GM10847 (cell line): ENCODE data around the gene TMCO1.

ENCODE experiments used
- POLR2A ChIP-seq: IDR thresholded peaks from 2 replicates; pipeline ENCODE4 v1.6.1; 2011; ENCODE audit not compliant: insufficient read length; ENCODE audit errors: extremely low read depth

The TMCO1 gene

DNA sequence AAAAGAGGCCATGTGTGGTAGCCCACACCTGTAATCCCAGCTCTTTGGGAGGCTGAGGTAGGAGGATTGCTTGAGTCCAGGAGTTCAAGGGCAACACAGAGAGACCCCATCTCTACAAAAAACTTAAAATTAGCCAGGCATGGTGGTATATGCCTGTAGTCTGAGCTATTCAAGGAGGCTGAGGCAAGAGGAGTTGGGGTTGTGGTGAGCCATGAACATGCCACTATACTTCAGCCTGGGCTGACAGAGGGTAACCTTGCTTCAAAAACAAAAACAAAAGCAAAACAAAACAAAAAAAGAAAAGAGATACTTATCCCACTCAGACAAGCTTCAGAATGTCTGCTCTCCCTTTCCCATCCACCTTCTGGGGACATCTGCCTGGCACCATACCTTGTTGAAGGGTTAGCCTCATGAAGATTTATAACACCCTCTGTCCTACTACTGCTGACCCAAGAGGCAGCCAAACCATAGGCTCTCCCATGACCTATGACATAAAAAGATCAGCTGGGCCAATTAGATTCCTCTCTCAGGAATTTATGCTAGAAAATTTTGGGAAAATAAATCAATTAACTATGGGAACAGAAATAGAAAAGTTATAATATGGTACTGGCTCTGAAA is 13.2 kb downstream of the TMCO1 start:
- TF ChIP-seq POLR2A: no peak

DNA sequence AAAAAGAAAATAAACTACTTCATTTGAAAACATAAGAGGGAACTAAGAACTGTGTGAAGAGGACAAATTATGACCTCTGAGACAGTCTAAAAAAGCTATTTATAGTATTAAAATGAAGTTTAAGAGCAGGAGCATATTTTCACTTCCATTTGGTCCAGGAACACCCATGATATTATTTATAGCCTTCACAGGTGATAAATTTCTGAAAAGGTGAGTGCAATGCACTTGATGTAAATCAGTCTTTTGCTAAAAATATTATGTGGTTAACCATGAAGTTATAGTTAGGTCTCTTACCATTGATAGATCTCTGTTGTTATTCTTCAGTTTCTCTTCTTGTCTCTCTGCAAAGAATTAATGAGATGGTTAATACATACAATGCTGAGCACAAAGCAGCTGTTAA is 14.7 kb downstream of the TMCO1 start:
- TF ChIP-seq POLR2A: no peak

DNA sequence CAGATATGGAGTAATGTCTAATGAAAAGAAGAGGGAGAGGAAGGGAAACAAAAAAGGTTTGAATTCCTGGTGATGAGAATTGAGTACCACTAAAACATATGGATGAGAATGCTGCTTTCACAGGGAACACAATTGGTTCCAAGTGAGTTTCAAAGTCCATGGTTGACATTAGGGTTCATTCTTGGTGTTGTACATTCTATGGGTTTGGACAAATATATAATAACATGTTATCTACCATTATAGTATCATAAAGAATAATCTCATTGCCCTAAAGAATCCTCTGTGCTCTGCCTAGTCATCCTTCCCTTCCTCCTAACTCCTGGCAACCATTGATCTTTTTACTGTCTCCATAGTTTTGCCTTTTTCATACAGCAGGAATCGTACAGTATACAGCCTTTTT is 20.1 kb downstream of the TMCO1 start:
- no peak for TF ChIP-seq POLR2A

DNA sequence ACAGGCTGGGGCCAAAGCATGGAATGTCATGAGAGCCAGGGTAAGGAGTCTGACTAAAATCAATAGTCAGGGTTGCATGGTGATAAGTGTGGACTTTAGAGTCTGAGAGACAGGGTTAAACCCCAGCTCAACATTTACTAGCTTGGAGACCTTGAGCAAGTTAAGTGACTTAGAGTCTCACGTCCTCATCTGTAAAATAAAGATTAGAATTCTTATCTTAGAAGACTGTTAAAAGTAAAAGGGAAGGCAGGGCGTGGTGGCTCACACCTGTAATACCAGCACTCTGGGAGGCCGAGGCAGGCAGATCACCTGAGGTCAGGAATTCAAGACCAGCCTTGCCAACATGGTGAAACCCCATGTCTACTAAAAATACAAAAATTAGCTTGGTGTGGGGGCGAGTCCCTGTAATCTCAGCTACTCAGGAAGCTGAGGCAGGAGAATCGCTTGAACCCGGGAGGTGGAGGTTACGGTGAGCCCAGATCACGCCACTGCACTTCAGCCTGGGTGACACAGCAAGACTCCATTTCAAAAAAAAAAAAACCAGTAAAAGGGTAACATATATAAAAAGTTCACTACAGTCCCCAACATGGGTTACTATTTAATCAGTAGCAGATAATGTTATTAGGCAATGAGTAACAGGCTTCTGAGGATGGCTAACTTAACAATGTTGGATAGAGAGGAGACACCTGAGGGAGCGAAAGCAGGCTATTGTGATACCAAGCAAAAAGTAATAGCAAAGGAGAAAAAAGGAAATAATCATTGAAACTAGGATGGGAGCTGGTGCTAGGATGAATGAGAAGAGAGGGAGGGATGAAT is 20.8 kb downstream of the TMCO1 start:
- TF ChIP-seq POLR2A: no peak

DNA sequence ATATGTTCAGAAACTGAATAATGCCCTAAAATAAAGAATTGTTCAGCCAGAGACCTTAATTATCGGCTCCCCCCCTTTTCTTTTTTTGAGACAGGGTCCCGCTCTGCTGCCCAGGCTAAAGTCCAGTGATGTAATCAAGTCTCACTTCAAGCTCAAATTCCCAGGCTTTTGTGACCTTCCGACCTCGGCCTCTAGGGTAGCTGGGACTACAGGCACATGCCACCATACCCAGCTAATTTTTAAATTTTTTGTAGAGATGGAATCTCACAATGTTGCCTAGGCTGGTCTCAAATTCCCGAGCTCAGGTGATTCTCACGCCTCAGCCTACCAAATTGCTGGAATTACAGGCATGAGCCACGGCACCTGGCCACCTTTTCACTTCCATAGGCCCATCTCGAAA is 26.5 kb downstream of the TMCO1 start:
- TF ChIP-seq POLR2A: no peak

DNA sequence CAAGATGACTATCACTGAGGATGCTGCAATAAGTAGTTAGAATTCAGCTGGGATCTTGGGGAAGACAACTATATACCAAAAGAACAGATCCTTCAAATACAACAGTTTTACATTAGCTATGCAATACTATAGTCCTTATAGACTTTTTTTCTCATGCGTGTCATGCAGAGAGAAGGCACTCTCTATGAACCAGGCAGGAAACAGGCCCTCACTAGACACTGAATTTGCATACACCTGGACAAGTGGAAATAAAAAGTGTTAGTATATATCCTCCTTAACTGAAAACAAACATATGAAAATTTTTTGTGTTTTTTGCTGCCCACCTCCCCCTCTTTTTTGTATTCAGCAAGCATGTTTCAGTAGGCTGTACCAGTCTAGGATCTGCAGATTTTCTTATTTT is 29.9 kb downstream of the TMCO1 start:
- no peak for TF ChIP-seq POLR2A

DNA sequence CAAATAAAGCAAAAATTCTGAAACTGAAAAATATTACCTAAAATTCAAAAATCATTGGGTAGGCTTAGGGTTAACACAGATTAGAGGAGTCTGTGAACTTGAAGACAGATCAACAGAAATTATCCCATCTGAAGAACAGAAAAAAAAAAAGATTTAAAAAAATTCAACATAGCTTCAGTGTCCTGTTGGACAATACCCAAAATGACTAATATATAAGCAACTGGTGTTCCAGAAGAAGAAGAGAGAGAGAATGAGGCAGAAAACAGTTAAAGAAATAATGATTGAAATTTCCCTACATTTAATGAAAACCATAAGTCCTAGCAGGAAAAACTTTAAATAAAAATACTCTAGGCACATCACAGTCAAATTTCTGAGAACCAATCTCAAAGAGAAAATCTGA is 31.5 kb downstream of the TMCO1 start:
- TF ChIP-seq POLR2A: no peak

DNA sequence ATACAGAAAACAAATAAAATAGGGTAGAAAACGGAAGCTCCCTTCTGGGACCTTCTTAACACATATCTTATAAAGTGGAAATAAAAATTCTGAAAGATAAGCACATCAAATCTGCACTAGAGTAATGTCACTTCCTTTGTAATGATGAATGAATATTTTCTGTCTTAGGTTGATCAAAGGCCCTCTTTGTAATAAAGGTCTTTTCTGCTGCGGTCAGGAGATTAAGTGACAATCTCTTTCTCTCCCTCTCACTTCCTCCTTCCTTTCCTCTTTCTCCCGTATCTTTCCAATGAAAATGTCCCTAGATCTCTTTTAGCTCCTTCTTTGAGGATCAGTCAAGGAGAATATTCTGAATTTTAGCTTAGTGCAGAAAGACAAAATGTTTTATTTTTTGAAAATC is 33.8 kb downstream of the TMCO1 start:
- TF ChIP-seq POLR2A: no peak

DNA sequence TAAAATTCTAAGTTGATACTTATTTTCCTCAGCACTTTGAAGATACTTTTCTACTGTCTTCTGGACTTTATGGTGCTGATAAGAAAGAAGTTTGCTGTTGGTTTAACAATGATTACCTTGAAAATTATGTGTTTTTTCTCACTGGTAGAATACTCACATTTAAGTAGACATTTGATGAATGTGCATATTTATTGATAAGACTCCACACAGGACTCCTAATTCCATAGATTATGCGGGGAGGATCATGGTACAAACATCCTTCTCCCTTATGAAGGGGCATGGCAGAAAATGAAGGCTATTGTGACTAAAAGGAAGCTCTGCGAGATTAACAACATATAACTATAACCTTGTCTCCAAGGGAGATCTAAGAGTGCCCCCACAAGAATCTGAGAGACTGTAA is 41.8 kb downstream of the TMCO1 start:
- TF ChIP-seq POLR2A: no peak

DNA sequence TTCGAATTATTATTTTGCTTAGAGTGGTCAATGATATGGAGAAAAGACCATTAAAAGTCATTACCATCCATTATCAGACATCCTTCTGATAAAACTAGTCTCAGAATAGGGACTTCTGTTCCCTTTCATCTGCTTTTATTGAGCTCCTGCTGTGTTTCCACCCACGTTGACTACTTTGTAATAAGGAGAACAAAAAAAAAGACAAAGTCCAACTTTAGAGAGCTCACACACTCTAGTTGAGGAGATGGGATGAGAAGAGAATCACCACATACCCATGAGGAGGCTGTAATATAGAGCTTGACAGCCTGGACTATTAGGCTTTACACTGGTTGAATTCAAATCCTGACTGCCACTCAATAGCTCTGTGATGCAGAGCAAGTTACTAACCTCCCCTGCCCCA is 42.5 kb downstream of the TMCO1 start:
- TF ChIP-seq POLR2A: no peak

DNA sequence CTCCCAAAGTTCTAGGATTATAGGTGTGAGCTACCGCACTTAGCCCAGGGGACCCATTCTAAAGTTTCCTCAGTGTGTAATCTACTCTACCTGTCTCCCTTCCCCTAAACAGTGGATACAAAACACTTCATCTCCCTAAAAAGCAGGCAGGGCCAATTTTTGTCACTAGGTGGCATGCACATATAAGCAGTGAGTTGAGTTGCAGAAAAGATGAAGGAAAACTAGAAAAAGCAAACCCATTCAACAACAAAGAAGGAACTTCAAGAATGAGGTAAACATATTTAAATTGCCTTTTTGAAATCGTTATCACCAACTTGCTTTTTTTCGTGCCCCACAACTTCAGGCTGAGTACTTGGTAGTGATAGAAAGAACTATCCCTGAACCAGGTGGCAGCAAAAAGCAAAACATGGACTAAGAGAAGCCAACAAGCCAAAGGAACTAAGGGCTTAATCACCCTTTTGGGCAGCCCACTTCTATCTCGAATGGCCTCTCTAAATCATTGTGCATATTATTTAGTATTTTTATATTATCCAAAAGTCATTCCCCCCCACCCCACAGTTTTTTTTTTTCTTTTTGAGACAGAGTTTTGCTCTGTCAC is 50.7 kb downstream of the TMCO1 start:
- no peak for TF ChIP-seq POLR2A

DNA sequence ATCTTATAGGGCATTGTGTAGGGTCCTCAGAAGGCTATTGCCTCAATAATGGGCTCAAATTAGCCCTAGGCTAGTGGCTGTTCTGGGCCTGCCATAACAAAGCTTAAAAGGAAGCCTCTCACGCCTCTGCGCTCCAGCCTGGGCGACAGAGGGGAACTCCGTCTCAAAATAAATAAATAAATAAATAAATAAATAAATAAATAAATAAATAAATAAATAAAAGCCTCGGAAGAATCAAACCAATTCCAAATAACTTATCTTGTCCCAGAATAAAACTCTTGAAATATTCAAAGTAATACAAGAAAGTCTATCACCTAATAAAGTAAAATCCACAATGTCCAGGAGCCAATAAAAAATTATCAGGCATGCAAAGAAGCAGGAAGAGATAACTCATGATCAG is 55.9 kb downstream of the TMCO1 start:
- TF ChIP-seq POLR2A: no peak

DNA sequence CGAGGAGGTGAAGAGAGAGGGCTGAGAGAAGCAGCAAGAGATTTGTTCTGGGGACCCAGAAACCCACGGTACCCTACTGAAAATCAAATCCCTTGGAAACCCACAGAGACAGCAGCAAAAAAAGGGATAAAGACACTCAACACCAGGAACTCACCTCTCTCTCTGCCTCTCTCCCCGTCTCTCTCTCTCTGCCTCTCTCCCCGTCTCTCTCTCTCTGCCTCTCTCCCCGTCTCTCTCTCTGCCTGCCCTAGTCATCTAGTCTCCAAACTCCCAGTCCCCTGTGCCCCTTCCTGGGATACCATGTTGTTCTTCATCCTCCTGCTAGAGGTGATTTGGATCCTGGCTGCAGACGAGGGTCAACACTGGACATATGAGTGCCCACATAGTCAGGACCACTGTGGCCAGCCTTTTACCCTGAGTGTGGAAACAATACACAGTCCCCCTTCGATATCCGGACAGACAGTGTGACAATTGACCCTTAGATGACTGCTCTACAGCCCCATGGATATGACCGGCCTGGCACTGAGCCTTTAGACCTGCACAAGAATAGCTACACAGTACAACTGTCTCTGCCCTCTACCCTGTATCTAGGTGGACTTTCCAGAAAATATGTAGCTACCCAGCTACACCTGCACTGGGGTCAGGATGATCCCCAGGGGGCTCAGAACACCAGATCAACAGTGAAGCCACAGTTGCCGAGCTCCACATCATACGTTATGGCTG is 60.5 kb downstream of the TMCO1 start:
- TF ChIP-seq POLR2A: no peak

DNA sequence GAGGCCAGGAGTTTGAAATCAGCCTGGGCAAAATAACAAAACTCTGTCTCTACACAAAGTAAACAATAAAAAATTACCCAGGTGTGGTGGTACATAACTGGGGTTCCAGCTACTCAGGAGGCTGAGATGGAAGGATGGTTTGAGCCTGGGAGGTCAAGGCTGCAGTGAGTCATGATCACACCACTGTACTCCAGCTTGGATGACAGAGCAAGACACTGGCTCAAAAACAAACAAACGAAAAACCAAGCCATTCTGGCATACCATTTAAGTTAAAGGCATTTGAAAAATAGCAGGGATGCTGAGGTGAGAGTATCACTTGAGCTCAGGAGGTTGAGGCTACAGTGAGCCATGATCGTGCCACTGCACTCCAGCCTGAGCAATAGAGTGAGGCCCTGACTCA is 65.0 kb downstream of the TMCO1 start:
- no peak for TF ChIP-seq POLR2A

DNA sequence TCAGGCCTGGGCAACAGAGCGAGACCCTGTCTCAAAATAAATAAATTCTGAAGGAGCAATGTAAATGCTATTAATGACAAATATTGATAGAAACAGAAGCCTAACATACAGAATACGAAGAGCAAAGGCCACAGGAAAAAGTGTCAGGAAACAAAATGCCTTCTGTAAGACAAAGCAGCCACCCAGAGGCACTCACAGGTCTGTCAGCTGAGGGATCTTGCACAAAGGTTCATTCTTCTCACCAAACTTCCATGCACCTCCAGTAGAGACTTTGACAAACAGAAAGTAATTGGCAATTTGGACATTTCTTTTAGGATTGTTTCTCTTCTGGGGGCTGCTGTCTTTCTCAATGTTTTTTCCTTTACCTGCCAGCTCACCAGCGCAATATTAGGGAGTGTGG is 69.1 kb downstream of the TMCO1 start:
- TF ChIP-seq POLR2A: no peak

DNA sequence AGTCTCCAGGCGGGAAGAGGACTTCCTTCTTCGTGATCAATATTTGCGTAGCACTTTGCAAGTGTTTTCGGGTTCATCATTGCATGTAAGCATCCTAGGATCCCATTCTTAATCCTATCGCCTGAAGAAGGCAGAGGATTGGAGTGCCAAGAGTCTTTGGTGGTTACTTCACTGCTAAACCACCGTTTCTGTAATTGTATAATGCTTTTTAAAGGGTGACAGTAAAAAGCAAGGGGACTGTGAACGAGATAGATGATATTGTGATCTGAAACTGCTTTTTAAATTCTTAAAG is 70.0 kb downstream of the TMCO1 start:
- TF ChIP-seq POLR2A: no peak
